Measurements from ENCODE around the gene ZC2HC1C. TPM values are rescaled to one million over a fixed set of nuclear protein-coding genes. Genes with fewer than 3 reads are reported as not detected.

ZC2HC1C gene
- total and polyA plus RNA-seq, 9 of the 15 experiments (the other 6 are each of a cell fraction or from before 2014, with no cell fraction given): 6.3 to 9.2 (median 7.7) TPM

DNA sequence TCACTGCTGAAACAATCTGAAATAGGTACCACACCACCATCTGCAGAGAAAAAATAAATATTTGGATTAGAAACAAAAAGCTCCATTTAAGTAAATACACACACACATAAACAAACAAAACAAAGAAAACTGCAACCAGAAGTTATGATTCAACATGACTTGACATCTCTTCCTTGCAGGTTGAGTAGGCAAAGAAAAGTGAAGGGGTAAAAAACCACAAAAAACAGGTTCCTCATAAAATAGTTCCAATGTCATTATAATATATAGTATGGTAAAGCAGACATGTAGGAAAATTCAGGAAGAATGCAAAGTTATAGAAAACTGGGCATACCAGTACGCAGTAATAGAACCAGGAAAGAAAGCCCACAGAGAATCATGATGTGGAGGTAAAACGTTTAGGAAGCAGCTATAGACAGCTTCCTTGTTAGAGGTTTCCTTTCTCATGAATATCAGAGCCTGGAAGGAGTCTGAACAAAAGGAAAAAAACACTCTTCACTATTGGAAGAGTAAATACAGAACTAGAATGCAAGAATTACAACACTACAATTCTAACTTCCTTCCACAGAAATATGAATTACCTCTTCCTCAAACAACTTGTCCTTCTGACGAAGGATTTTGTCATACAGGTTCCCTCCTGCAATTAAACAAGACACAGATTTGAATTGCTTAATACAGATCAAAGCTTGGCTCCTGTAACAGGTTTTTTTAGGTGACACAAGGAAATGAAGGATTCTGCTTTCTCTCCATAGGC is 51.3 kb downstream of the ZC2HC1C start:
- Histone ChIP-seq H3K4me3 (no peak overlapping the region), H3K27ac (ENCODE audit: extremely low read depth, low read depth, low read length) (no peak overlapping the region), H4K20me1 (replicated peaks; ENCODE audit: control insufficient read depth, insufficient read depth, low read length) (no peaks in the 10 kb centered on the region), H2AFZ (ENCODE audit: low read depth, low read length) (no peak overlapping the region), H3K4me2 (ENCODE audit: insufficient read depth, low read length) (no peak overlapping the region), H3K9me3 (replicated peaks; ENCODE audit: control insufficient read depth, insufficient read depth, low read depth, low read length) (no peaks in the 10 kb centered on the region), H3K36me3 (ENCODE audit: control insufficient read depth, insufficient read depth, low read length) (peaks cover 18% of the 10 kb centered on the region; the same call in 1 of the 3 replicates), H3K9me1 (ENCODE audit: control insufficient read depth, insufficient read depth, low read length) (no peaks in the 10 kb centered on the region), H3K27me3 (ENCODE audit: control insufficient read depth in 2 of 2, insufficient read depth in 2 of 2, low read length in 2 of 2) (no peaks in the 10 kb centered on the region), H3K4me1 (replicated peaks in 1 of 2; ENCODE audit: control insufficient read depth in 2 of 2, insufficient read depth in 2 of 2, low read length in 2 of 2) (peaks cover 0 to 13% of the 10 kb centered on the region in 2 experiments; a peak in 3 of 5 replicates), H3K79me2 (ENCODE audit: control insufficient read depth, insufficient read depth, low read length) (peaks cover 3% of the 10 kb centered on the region), H3K9ac (ENCODE audit: insufficient read depth in 1 of 2, low read depth in 2 of 2, low read length in 2 of 2) (no peak overlapping the region)
- ATAC-seq: no peak
- no peak for TF ChIP-seq PPARD (CRISPR knock-in tag; IDR thresholded peaks at IDR 0.05)
- no peak for TF ChIP-seq MEIS2 (IDR thresholded peaks at IDR 0.05; ENCODE audit: partially characterized antibody)
- TF ChIP-seq WHSC1 (IDR thresholded peaks at IDR 0.05; ENCODE audit: low read length): no peak
- TF ChIP-seq GTF2F1 (IDR thresholded peaks at IDR 0.05; ENCODE audit: low read depth, low read length): no peak
- TF ChIP-seq SMARCA4 (IDR thresholded peaks at IDR 0.05): no peak
- no peak for TF ChIP-seq POU5F1 (IDR thresholded peaks at IDR 0.05; ENCODE audit: borderline replicate concordance, low read depth, low read length, partially characterized antibody)
- no peak for TF ChIP-seq ELF1 (tag; IDR thresholded peaks at IDR 0.05)
- CTCF ChIA-PET (ENCODE audit: low intra/inter-chr PET ratio): interaction anchor here (0.6 kb wide), 1 partner anchor 86 kb away, joined by 4 read pairs; no protein-coding TSS in a partner anchor
- BruUV-seq (replicated peaks): no TSS peak
- no peak for DNase-seq (ENCODE audit: extremely low read depth in 1 of 4, low spot score in 3 of 4)
- intact Hi-C loops (cut with micrococcal nuclease) (no loop called here), in situ Hi-C loops (cut with MboI) (no loop called here)
- no peak for FAIRE-seq
- 56% methylated on average over 3 of the region's 3 CpGs for WGBS (ENCODE audit: insufficient coverage, low coverage, missing lambda C conversion rate)
- POLR2A ChIA-PET: interaction anchor here (0.7 kb wide), 2 partner anchors 456 to 1367 kb away, joined by 3 read pairs; no protein-coding TSS in a partner anchor

All from K562 (cell line).